Nephron (organoid): ENCODE data around the gene LUZP1.

ENCODE experiments used
- H3K27ac Mint-ChIP-seq, 3 experiments: 2 replicates each; pipeline ENCODE4 v1.8.0; 2020; ENCODE audit warnings: mixed read lengths in 3 of 3, mild to moderate bottlenecking in 2 of 3, moderate library complexity in 1 of 3
- H3K27me3 Mint-ChIP-seq: 2 replicates; pipeline ENCODE4 v1.8.0; 2021; ENCODE audit warnings: low read depth, mild to moderate bottlenecking, moderate library complexity, mixed read lengths
- H3K36me3 Mint-ChIP-seq: 2 replicates; pipeline ENCODE4 v1.8.0; 2020; ENCODE audit warnings: low read depth, mixed read lengths
- H3K4me1 Mint-ChIP-seq: 2 replicates; pipeline ENCODE4 v1.8.0; 2020; ENCODE audit warnings: mixed read lengths
- H3K4me3 Mint-ChIP-seq, 3 experiments: 2 replicates each; pipeline ENCODE4 v1.8.0; 2020; ENCODE audit warnings: mild to moderate bottlenecking in 3 of 3, mixed read lengths in 3 of 3, moderate library complexity in 2 of 3
- H3K9me3 Mint-ChIP-seq: 2 replicates; pipeline ENCODE4 v1.8.0; 2020; ENCODE audit warnings: mixed read lengths
- TF ChIP-seq, protein P1 (sequence below), 3 experiments: fragments of 200-600 bp; sonication (generic); IDR thresholded peaks; one replicate each; pipeline ENCODE4 v1.5.0; 2021; ENCODE audit warnings: antibody characterized with exemption in 3 of 3; ENCODE audit not compliant: unreplicated experiment in 3 of 3

Gene LUZP1

DNA sequence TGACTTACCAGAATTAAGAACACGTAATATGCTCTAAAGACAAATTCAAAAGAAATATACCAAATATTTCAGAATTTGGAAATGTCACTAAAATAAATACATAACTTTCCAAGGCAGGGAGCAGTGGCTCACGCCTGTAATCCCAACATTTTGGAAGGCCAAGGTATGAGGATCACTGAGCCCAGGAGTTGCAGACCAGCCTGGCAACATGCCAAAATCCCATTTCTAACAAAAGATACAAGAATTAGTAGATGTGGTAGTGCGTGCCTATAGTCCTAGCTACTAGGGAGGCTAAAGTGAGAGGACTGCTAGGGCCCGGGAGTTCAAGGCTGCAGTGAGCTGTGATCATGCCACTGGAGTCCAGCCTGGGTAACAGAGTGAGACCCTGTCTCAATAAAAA, 11.7 kb downstream of the LUZP1 start:
- H3K4me3 Mint-ChIP-seq: no peak overlapping the region

DNA sequence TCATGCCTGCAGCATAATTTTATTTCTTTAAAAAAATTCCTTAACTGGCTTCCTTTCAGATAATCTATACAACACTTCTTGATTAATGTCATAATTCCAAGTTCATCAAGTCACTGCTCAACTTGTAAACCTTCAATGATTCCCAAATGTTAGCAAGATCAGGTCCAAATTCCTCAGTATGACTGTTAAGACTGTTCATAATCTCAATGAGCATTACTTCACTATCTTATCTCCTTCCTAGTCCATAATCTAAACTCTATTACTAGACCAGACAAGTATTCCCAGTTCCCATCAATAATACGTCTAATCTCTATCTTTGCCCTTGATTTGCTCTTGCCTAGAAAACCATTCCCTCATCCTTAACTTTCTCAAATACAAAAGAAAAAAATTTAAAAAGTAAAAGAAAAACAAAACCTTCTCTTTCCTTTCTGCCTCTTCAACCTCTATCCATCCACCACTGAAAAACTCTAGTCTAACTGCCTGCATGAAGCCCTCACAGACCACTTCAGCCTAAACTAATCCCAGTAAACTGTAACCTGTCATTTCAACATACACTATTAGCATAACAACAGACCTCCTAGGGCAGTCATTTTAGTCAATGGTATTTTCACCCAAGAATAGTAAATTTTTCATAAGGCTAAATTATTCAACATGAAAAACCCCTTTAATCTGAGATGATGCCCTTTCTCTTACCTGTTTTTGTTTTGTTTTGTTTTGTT, 15.5 kb downstream of the LUZP1 start:
- peaks cover 9% of the 10 kb centered on the region for H3K36me3 Mint-ChIP-seq
- TF ChIP-seq, protein P1, sequence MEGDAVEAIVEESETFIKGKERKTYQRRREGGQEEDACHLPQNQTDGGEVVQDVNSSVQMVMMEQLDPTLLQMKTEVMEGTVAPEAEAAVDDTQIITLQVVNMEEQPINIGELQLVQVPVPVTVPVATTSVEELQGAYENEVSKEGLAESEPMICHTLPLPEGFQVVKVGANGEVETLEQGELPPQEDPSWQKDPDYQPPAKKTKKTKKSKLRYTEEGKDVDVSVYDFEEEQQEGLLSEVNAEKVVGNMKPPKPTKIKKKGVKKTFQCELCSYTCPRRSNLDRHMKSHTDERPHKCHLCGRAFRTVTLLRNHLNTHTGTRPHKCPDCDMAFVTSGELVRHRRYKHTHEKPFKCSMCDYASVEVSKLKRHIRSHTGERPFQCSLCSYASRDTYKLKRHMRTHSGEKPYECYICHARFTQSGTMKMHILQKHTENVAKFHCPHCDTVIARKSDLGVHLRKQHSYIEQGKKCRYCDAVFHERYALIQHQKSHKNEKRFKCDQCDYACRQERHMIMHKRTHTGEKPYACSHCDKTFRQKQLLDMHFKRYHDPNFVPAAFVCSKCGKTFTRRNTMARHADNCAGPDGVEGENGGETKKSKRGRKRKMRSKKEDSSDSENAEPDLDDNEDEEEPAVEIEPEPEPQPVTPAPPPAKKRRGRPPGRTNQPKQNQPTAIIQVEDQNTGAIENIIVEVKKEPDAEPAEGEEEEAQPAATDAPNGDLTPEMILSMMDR (IDR thresholded peaks at IDR 0.05; ENCODE audit: unreplicated experiment in 3 of 3): no peak
- no peaks in the 10 kb centered on the region for H3K9me3 Mint-ChIP-seq
- H3K27ac Mint-ChIP-seq: no peak overlapping the region
- H3K4me3 Mint-ChIP-seq: no peak overlapping the region
- H3K4me1 Mint-ChIP-seq: peaks cover 8% of the 10 kb centered on the region
- no peaks in the 10 kb centered on the region for H3K27me3 Mint-ChIP-seq

More for the DNA sequence above, 11.7 kb downstream of the LUZP1 start:
- Mint-ChIP-seq H3K27me3 (no peaks in the 10 kb centered on the region), H3K36me3 (peaks cover 4% of the 10 kb centered on the region), H3K9me3 (no peaks in the 10 kb centered on the region), H3K4me1 (peaks cover 8% of the 10 kb centered on the region), H3K27ac (no peak overlapping the region)
- TF ChIP-seq, protein P1 (IDR thresholded peaks at IDR 0.05; ENCODE audit: unreplicated experiment in 3 of 3): no peak

DNA sequence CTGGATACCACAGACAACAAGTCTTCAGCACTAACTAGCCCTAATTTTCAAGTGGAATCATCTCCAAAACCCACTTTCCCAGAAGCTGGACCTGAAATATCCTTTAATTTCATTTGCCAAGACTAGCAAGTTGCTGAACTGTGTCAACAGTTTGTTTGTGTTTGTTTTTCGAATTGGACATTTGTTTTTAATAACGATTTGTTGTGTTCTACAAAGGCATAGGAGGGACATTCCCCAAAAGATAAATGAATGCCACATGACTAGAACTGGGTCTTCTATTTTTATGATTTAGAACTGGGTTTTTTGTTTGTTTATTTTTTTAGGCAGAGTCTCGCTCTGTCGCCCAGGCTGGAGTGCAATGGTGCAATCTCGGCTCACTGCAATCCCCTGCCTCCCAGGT, 17.9 kb downstream of the LUZP1 start:
- Mint-ChIP-seq H3K9me3 (no peaks in the 10 kb centered on the region), H3K4me3 (no peak overlapping the region), H3K27me3 (no peaks in the 10 kb centered on the region), H3K36me3 (peaks cover 14% of the 10 kb centered on the region), H3K27ac (no peak overlapping the region), H3K4me1 (peaks cover 8% of the 10 kb centered on the region)
- TF ChIP-seq, protein P1 (IDR thresholded peaks at IDR 0.05; ENCODE audit: unreplicated experiment in 3 of 3): no peak

DNA sequence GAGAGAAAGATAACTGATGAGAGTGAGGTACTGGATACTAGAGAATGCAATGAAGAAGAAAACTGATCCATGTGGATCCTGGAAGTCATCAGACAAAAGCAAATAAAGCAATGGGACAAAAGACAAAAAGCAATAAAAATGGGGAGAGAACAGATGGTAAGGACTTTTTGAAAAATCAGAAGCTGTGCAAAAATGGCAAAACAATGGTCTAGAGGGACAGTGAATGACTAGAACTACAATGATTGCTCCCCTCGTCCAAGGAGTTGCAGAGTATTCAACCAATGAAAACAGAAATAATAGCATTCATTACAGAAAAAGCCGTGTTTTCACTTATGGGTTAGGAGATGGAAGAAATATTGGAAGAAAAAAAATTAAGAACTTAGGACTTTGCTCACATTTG, 18.5 kb downstream of the LUZP1 start:
- H3K36me3 Mint-ChIP-seq: peaks cover 14% of the 10 kb centered on the region
- no peaks in the 10 kb centered on the region for H3K27me3 Mint-ChIP-seq
- peaks cover 8% of the 10 kb centered on the region for H3K4me1 Mint-ChIP-seq
- H3K9me3 Mint-ChIP-seq: no peaks in the 10 kb centered on the region
- peak overlapping the region in 1 of 3 experiments; percentile 3 for H3K27ac Mint-ChIP-seq
- TF ChIP-seq, protein P1 (IDR thresholded peaks at IDR 0.05; ENCODE audit: unreplicated experiment in 3 of 3): no peak
- H3K4me3 Mint-ChIP-seq: no peak overlapping the region

DNA sequence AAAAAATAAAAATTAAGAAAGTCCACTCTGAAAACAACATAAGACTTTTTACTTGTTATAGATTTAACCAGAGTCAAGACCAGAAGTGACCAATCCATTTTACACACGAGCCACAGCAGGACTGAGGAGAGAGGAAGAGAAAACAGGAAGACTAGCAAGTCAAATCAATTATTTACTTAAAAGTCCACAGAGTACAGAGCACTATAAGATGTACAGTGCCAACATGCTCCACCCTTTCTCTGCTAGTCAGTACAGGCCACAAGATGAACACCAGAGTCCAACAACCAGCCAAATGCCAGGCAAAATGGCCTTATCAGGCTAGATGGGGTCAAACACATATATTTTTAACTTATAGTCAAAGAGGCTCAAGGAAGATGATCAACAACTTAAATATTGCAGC, 19.5 kb downstream of the LUZP1 start:
- H3K27ac Mint-ChIP-seq: peak overlapping the region in 2 of 3 experiments; percentile 3 to 66
- peaks cover 10% of the 10 kb centered on the region for H3K36me3 Mint-ChIP-seq
- H3K4me3 Mint-ChIP-seq: no peak overlapping the region
- TF ChIP-seq, protein P1 (IDR thresholded peaks at IDR 0.05; ENCODE audit: unreplicated experiment in 3 of 3): no peak
- H3K9me3 Mint-ChIP-seq: no peaks in the 10 kb centered on the region
- H3K27me3 Mint-ChIP-seq: no peaks in the 10 kb centered on the region
- peaks cover 18% of the 10 kb centered on the region for H3K4me1 Mint-ChIP-seq

DNA sequence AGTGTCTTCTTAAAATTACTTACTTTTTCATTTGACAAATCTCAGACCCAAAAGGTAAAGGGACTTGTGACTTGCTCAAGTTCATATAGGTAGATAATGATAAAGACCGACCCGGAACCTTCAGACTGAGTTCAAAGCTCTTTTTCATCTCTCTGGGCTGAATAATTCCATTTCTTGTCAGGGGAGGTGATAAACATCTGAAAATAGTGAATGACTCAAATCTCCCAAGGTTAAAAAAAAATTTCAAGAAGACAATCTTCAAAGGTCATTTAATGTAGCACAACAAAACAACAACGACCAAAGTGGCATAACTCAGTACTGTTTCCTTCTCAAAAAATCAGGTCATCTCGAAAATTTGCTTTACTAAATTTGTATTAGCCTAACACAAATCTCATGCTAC, 20.6 kb downstream of the LUZP1 start:
- Mint-ChIP-seq H3K27me3 (no peaks in the 10 kb centered on the region), H3K4me3 (no peak overlapping the region), H3K27ac (no peak overlapping the region), H3K36me3 (peaks cover 10% of the 10 kb centered on the region), H3K9me3 (no peaks in the 10 kb centered on the region), H3K4me1 (peaks cover 21% of the 10 kb centered on the region)
- TF ChIP-seq, protein P1 (IDR thresholded peaks at IDR 0.05; ENCODE audit: unreplicated experiment in 3 of 3): no peak
